GM23338 (cell line): ENCODE data around the gene MRPL28. TPM values are rescaled to one million over a fixed set of nuclear protein-coding genes. Genes with fewer than 3 reads are reported as not detected.

Source experiments
- ATAC-seq: fragments of 200-7000 bp; cut with Tn5 transposase; 3 replicates; pipeline ENCODE4 v1.9.1; 2020
- DNase-seq: peaks from one replicate; pipeline ENCODE4 v3.0.0-alpha.2; 2015; ENCODE audit warnings: low spot score
- H2AFZ ChIP-seq: fragments of 200-600 bp; sonication (generic); 2 replicates; pipeline ENCODE4 v1.8.0; 2016; ENCODE audit warnings: antibody characterized with exemption, mild to moderate bottlenecking, moderate library complexity
- H3F3A ChIP-seq: fragments of 200-600 bp; sonication (generic); replicated peaks from 2 replicates; pipeline ENCODE4 v1.8.0; 2017; ENCODE audit warnings: antibody characterized with exemption, mixed run types, low read depth
- H3K27ac ChIP-seq: fragments of 200-600 bp; sonication (generic); 2 replicates; pipeline ENCODE4 v1.6.1; 2016; ENCODE audit warnings: low read depth
- H3K27me3 ChIP-seq: fragments of 200-600 bp; sonication (generic); 2 replicates; pipeline ENCODE4 v1.8.0; 2016; ENCODE audit warnings: mild to moderate bottlenecking, mixed run types, moderate library complexity; ENCODE audit not compliant: insufficient read depth
- H3K36me3 ChIP-seq: fragments of 200-600 bp; sonication (generic); 2 replicates; pipeline ENCODE4 v1.8.0; 2016; ENCODE audit warnings: mild to moderate bottlenecking; ENCODE audit not compliant: insufficient read depth
- H3K4me1 ChIP-seq: fragments of 200-600 bp; sonication (generic); 2 replicates; pipeline ENCODE4 v1.8.0; 2016; ENCODE audit warnings: mild to moderate bottlenecking, moderate library complexity; ENCODE audit not compliant: insufficient read depth
- H3K4me2 ChIP-seq: fragments of 200-600 bp; sonication (generic); 2 replicates; pipeline ENCODE4 v1.7.1; 2017; ENCODE audit warnings: mixed run types
- H3K4me3 ChIP-seq: fragments of 200-600 bp; sonication (generic); 2 replicates; pipeline ENCODE4 v1.6.1; 2016; ENCODE audit warnings: mixed run types
- H3K79me2 ChIP-seq: fragments of 200-600 bp; sonication (generic); replicated peaks from 2 replicates; pipeline ENCODE4 v1.8.0; 2017; ENCODE audit warnings: mild to moderate bottlenecking; ENCODE audit not compliant: insufficient read depth
- H3K9me2 ChIP-seq: fragments of 200-600 bp; sonication (generic); 2 replicates; pipeline ENCODE4 v1.8.0; 2017; ENCODE audit not compliant: insufficient read depth
- H4K20me1 ChIP-seq: fragments of 200-600 bp; sonication (generic); replicated peaks from 2 replicates; pipeline ENCODE4 v1.8.0; 2017; ENCODE audit warnings: mild to moderate bottlenecking; ENCODE audit not compliant: insufficient read depth
- H3K27ac Mint-ChIP-seq: 2 replicates; pipeline ENCODE4 v1.8.0; 2020; ENCODE audit warnings: inconsistent platforms, mild to moderate bottlenecking, moderate library complexity, mixed read lengths
- H3K27me3 Mint-ChIP-seq: 3 replicates; pipeline ENCODE4 v1.8.0; 2022; ENCODE audit warnings: low read depth, mild to moderate bottlenecking, moderate library complexity, mixed read lengths, inconsistent platforms; ENCODE audit not compliant: insufficient read depth, poor library complexity
- H3K36me3 Mint-ChIP-seq: 3 replicates; pipeline ENCODE4 v1.8.0; 2021; ENCODE audit warnings: low read depth, mild to moderate bottlenecking, inconsistent platforms, moderate library complexity, mixed read lengths
- H3K4me1 Mint-ChIP-seq: 3 replicates; pipeline ENCODE4 v1.8.0; 2020; ENCODE audit warnings: mild to moderate bottlenecking, inconsistent platforms, mixed read lengths
- H3K4me3 Mint-ChIP-seq: 3 replicates; pipeline ENCODE4 v1.8.0; 2021; ENCODE audit warnings: moderate library complexity, mild to moderate bottlenecking, inconsistent platforms, mixed read lengths
- H3K9me3 Mint-ChIP-seq: 3 replicates; pipeline ENCODE4 v1.8.0; 2020; ENCODE audit warnings: moderate library complexity, mild to moderate bottlenecking, inconsistent platforms, mixed read lengths
- CREB1 ChIP-seq: fragments of 250-450 bp; sonication (Bioruptor Pico); IDR thresholded peaks from 2 replicates; pipeline ENCODE4 v1.5.0; 2020; ENCODE audit warnings: low read depth, mild to moderate bottlenecking, moderate library complexity
- CTCF ChIP-seq, 2 experiments: fragments of 200-600 bp in 1 of 2; sonication (generic) in 1 of 2; conservative IDR thresholded peaks; 2 replicates each; pipeline versions ENCODE4 v1.5.1 to v1.6.1; 2016 to 2017; ENCODE audit warnings: antibody characterized with exemption in 2 of 2, low read depth in 2 of 2, mild to moderate bottlenecking in 2 of 2, moderate library complexity in 1 of 2
- ETS1 ChIP-seq: IDR thresholded peaks from 2 replicates; pipeline ENCODE4 v1.6.1; 2016; ENCODE audit warnings: antibody characterized with exemption
- EZH2 ChIP-seq: fragments of 200-600 bp; sonication (generic); IDR thresholded peaks from one replicate; pipeline ENCODE4 v1.8.0; 2017; ENCODE audit warnings: antibody characterized with exemption, mild to moderate bottlenecking, low read depth; ENCODE audit not compliant: unreplicated experiment
- EZH2phosphoT487 ChIP-seq: fragments of 200-600 bp; sonication (generic); IDR thresholded peaks from one replicate; pipeline ENCODE4 v1.8.1; 2018; ENCODE audit warnings: antibody characterized with exemption; ENCODE audit not compliant: unreplicated experiment
- JUNB ChIP-seq: IDR thresholded peaks from one replicate; pipeline ENCODE4 v1.6.1; 2016; ENCODE audit warnings: antibody characterized with exemption; ENCODE audit not compliant: unreplicated experiment
- NANOG ChIP-seq: IDR thresholded peaks from 2 replicates; pipeline ENCODE4 v1.6.1; 2016; ENCODE audit warnings: antibody characterized with exemption, borderline replicate concordance
- POLR2AphosphoS5 ChIP-seq: IDR thresholded peaks from 2 replicates; pipeline ENCODE4 v1.6.1; 2016; ENCODE audit warnings: antibody characterized with exemption, low read depth
- STAT1 ChIP-seq: IDR thresholded peaks from one replicate; pipeline ENCODE4 v1.6.1; 2016; ENCODE audit warnings: antibody characterized with exemption; ENCODE audit not compliant: unreplicated experiment
- ZNF114 ChIP-seq: fragments of 250-450 bp; sonication (Bioruptor Pico); IDR thresholded peaks from 2 replicates; pipeline ENCODE4 v1.5.0; 2020; ENCODE audit warnings: mild to moderate bottlenecking, moderate library complexity
- ZNF331 ChIP-seq: fragments of 250-450 bp; sonication (Bioruptor Pico); IDR thresholded peaks from 2 replicates; pipeline ENCODE4 v1.5.0; 2020; ENCODE audit warnings: low read depth, mild to moderate bottlenecking, moderate library complexity
- polyA plus RNA-seq: library from polyadenylated mRNA; unstranded; fragments of >200 nt; fragmentation: Nextera tagmentation; extraction: Ambion mirVana; gene quantifications from 2 replicates; pipeline ENCODE4 v1.2.1, GENCODE V29; 2016
- total RNA-seq: library from RNA; depleted of rRNA; stranded (reverse); fragments of >200 nt; shearing (Covaris generic); gene quantifications from 2 replicates; pipeline ENCODE4 v1.2.3, GENCODE V29; 2014
- TF ChIP-seq, protein P1 (sequence below): IDR thresholded peaks from one replicate; pipeline ENCODE4 v1.6.1; 2018; ENCODE audit warnings: antibody characterized with exemption; ENCODE audit not compliant: unreplicated experiment

The MRPL28 gene
- total and polyA plus RNA-seq, 2 experiments from 2014 or later: 135 to 169 TPM

- no peak for TF ChIP-seq CREB1 (CRISPR knock-in tag)
- no peak for TF ChIP-seq EZH2phosphoT487
- no peak for TF ChIP-seq EZH2
- no peak for TF ChIP-seq POLR2AphosphoS5
- no peak for TF ChIP-seq ZNF114
- TF ChIP-seq ZNF331: no peak
- no peak for TF ChIP-seq JUNB
- H3K4me1 ChIP-seq: peaks cover 4% of the 10 kb centered on the region; the same call in 1 of the 2 replicates
- no peak overlapping the region for H3K4me2 ChIP-seq
- no peak overlapping the region for H3K4me3 ChIP-seq
- peaks cover 31% of the 10 kb centered on the region for H4K20me1 ChIP-seq
- ATAC-seq (peak; percentile 6; the same call in 2 of the 3 replicates), DNase-seq (no peak)
- H3F3A ChIP-seq: peaks cover 3% of the 10 kb centered on the region; the same call in 1 of the 2 replicates
- Mint-ChIP-seq H3K4me1 (peaks cover 25% of the 10 kb centered on the region), H3K27ac (no peak overlapping the region), H3K36me3 (peaks cover 5% of the 10 kb centered on the region; the same call in 2 of the 3 replicates), H3K27me3 (peaks cover 6% of the 10 kb centered on the region), H3K9me3 (no peaks in the 10 kb centered on the region), H3K4me3 (no peak overlapping the region)
- peaks cover 97% of the 10 kb centered on the region for H3K79me2 ChIP-seq
- H2AFZ ChIP-seq: no peak overlapping the region
- H3K27me3 ChIP-seq: no peaks in the 10 kb centered on the region
- no peaks in the 10 kb centered on the region for H3K36me3 ChIP-seq
- H3K27ac ChIP-seq: 0 out of 2 replicates have a peak overlapping the region, but pooled peaks have one; percentile 55
- H3K9me2 ChIP-seq: no peaks in the 10 kb centered on the region
Observed at GRCh38 chr16:324201-324450, 46.2 kb downstream of the MRPL28 start.

GRCh38 chr16:322476-323143 is 47.7 kb downstream of the MRPL28 start:
- peaks cover 37% of the 10 kb centered on the region for H3K4me1 Mint-ChIP-seq
- ATAC-seq (no peak), DNase-seq (no peak)
- no peak overlapping the region for H3K27ac ChIP-seq
- peaks cover 11% of the 10 kb centered on the region for H3K27me3 Mint-ChIP-seq
- H3K4me3 ChIP-seq: no peak overlapping the region
- no peaks in the 10 kb centered on the region for H3K36me3 ChIP-seq
- no peaks in the 10 kb centered on the region for H3K9me2 ChIP-seq
- H3K4me2 ChIP-seq: no peak overlapping the region
- peaks cover 42% of the 10 kb centered on the region for H4K20me1 ChIP-seq
- H2AFZ ChIP-seq: no peak overlapping the region
- H3K79me2 ChIP-seq: peaks cover 94% of the 10 kb centered on the region
- H3K4me3 Mint-ChIP-seq: no peak overlapping the region
- H3K4me1 ChIP-seq: peaks cover 7% of the 10 kb centered on the region; the same call in 1 of the 2 replicates
- peaks cover 13% of the 10 kb centered on the region; the same call in 2 of the 3 replicates for H3K36me3 Mint-ChIP-seq
- H3K9me3 Mint-ChIP-seq: no peaks in the 10 kb centered on the region
- peaks cover 3% of the 10 kb centered on the region; the same call in 1 of the 2 replicates for H3F3A ChIP-seq
- H3K27ac Mint-ChIP-seq: peak overlapping the region; percentile 81; the same call in 1 of the 2 replicates
- H3K27me3 ChIP-seq: no peaks in the 10 kb centered on the region
- TF ChIP-seq EZH2phosphoT487: no peak
- TF ChIP-seq JUNB: no peak
- no peak for TF ChIP-seq ZNF114
- TF ChIP-seq CTCF (conservative IDR thresholded peaks at IDR 0.05; ENCODE audit: low read depth in 2 of 2): no peak
- no peak for TF ChIP-seq NANOG
- TF ChIP-seq POLR2AphosphoS5: no peak
- no peak for TF ChIP-seq CREB1 (CRISPR knock-in tag)
- TF ChIP-seq ETS1: no peak
- TF ChIP-seq, protein P1, sequence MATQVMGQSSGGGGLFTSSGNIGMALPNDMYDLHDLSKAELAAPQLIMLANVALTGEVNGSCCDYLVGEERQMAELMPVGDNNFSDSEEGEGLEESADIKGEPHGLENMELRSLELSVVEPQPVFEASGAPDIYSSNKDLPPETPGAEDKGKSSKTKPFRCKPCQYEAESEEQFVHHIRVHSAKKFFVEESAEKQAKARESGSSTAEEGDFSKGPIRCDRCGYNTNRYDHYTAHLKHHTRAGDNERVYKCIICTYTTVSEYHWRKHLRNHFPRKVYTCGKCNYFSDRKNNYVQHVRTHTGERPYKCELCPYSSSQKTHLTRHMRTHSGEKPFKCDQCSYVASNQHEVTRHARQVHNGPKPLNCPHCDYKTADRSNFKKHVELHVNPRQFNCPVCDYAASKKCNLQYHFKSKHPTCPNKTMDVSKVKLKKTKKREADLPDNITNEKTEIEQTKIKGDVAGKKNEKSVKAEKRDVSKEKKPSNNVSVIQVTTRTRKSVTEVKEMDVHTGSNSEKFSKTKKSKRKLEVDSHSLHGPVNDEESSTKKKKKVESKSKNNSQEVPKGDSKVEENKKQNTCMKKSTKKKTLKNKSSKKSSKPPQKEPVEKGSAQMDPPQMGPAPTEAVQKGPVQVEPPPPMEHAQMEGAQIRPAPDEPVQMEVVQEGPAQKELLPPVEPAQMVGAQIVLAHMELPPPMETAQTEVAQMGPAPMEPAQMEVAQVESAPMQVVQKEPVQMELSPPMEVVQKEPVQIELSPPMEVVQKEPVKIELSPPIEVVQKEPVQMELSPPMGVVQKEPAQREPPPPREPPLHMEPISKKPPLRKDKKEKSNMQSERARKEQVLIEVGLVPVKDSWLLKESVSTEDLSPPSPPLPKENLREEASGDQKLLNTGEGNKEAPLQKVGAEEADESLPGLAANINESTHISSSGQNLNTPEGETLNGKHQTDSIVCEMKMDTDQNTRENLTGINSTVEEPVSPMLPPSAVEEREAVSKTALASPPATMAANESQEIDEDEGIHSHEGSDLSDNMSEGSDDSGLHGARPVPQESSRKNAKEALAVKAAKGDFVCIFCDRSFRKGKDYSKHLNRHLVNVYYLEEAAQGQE: no peak
- no peak for TF ChIP-seq ZNF331
- TF ChIP-seq EZH2: no peak
- TF ChIP-seq STAT1: no peak
